WERI-Rb-1 (cell line): Measurements from ENCODE around the gene PIGX.
"Not testable (repeated sequence)": the region's sequence is repeated elsewhere in the genome, so short reads cannot be mapped to it uniquely, and the experiment has no call there.

Experiments
- DNase-seq: peaks from one replicate; pipeline ENCODE4 v3.0.0-alpha.2; 2020
- H3K27ac ChIP-seq: fragments of 250-450 bp; sonication (Bioruptor Pico); 2 replicates; pipeline ENCODE4 v1.5.1; 2020; ENCODE audit warnings: mild to moderate bottlenecking, moderate library complexity
- H3K27me3 ChIP-seq: fragments of 250-450 bp; sonication (Bioruptor Pico); 2 replicates; pipeline ENCODE4 v1.5.1; 2021; ENCODE audit warnings: mild to moderate bottlenecking, low read depth, moderate library complexity; ENCODE audit not compliant: insufficient read depth, severe bottlenecking
- H3K36me3 ChIP-seq: fragments of 250-450 bp; sonication (Bioruptor Pico); 2 replicates; pipeline ENCODE4 v1.5.1; 2020; ENCODE audit warnings: mild to moderate bottlenecking, moderate library complexity
- H3K4me3 ChIP-seq: 2 replicates; pipeline ENCODE4 v1.5.1; 2011; ENCODE audit warnings: low read depth, mild to moderate bottlenecking, control low read depth, low read length
- H3K9me3 ChIP-seq: fragments of 250-450 bp; sonication (Bioruptor Pico); 2 replicates; pipeline ENCODE4 v1.5.1; 2021; ENCODE audit warnings: mild to moderate bottlenecking, moderate library complexity; ENCODE audit not compliant: severe bottlenecking
- CTCF ChIP-seq: IDR thresholded peaks from 2 replicates; pipeline ENCODE4 v1.5.1; 2011; ENCODE audit warnings: low read depth, mild to moderate bottlenecking, control low read depth, inconsistent platforms, low read length

Gene PIGX

GRCh38 chr3:196736670-196737374, 24.6 kb downstream of the PIGX start:
- DNase-seq = no peak
- Histone ChIP-seq H3K27ac (no peak overlapping the region), H3K9me3 (no peaks in the 10 kb centered on the region)

GRCh38 chr3:196737655-196738054, 25.5 kb downstream of the PIGX start:
- H3K9me3 ChIP-seq = no peaks in the 10 kb centered on the region
- no peak overlapping the region for H3K27ac ChIP-seq
- no peak overlapping the region for H3K4me3 ChIP-seq
- no peaks in the 10 kb centered on the region; the same call in 1 of the 2 replicates for H3K36me3 ChIP-seq
- DNase-seq = no peak
- no peak for TF ChIP-seq CTCF
- no peaks in the 10 kb centered on the region for H3K27me3 ChIP-seq

More at GRCh38 chr3:196736670-196737374, 24.6 kb downstream of the PIGX start:
- Histone ChIP-seq H3K36me3 (no peaks in the 10 kb centered on the region; the same call in 1 of the 2 replicates), H3K4me3 (no peak overlapping the region), H3K27me3 (no peaks in the 10 kb centered on the region)
- no peak for TF ChIP-seq CTCF

- H3K9me3 ChIP-seq = no peaks in the 10 kb centered on the region
- no peaks in the 10 kb centered on the region for H3K27me3 ChIP-seq
Observed at GRCh38 chr3:196739671-196740480, 27.7 kb downstream of the PIGX start, which contains the start of gene PAK2. Gene PAK2 (plus strand): TSS chr3:196739857. CDS start chr3:196782647, 42,790 bp downstream.

DNA sequence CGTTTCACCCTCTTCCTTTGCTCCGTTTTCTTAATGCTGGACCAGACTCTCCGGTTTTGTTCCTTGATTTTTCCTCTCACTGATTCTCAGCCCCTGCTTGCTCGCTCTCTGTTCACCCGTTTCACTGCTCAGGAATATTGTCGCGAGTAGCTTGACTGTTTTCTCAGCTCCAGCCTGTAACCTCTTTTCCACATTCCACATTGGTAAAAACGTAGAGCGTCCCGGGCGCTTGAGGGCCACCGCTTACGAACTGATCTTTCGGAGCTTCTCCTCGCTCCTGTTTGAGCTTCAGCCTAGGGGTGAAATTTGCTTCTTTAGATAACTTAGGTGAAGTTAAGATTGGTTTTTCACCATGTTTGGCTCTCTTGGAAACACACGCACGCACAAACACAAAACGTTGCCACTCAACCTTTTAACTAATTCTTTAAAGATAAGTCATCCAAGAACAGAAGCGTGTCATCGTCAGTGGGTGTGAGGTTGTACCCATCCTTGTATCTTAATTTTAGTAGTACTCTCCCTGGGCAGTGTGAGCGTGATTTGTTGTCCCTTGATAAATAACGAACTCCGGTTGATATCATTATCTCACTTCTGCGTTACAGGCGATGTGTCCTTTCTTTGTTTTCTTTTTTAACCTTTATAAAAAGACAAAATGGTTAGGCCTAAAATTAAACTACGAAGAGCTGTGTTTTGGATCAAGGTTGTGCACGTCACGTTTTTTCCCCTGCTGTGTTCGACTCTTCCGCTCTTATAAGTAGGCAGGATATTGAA, 28.5 kb downstream of the PIGX start:
- DNase-seq = peak; percentile 6
- no peak for TF ChIP-seq CTCF

More at GRCh38 chr3:196739671-196740480, 27.7 kb downstream of the PIGX start, which contains the start of gene PAK2:
- Histone ChIP-seq H3K36me3 (no peaks in the 10 kb centered on the region), H3K4me3 (peak within 1 kb of the TSS; percentile 69), H3K27ac (peak within 1 kb of the TSS; percentile 88)
- no peak for TF ChIP-seq CTCF
- peak; percentile 79 for DNase-seq

GRCh38 chr3:196741249-196741889, 29.2 kb downstream of the PIGX start:
- TF ChIP-seq CTCF = no peak
- H3K9me3 ChIP-seq = no peaks in the 10 kb centered on the region
- DNase-seq = no peak
- no peaks in the 10 kb centered on the region for H3K36me3 ChIP-seq
- H3K27me3 ChIP-seq = no peaks in the 10 kb centered on the region
- no peak overlapping the region for H3K27ac ChIP-seq
- H3K4me3 ChIP-seq = peak overlapping the region; percentile 69

More for the DNA sequence above, 28.5 kb downstream of the PIGX start:
- H3K36me3 ChIP-seq = no peaks in the 10 kb centered on the region
- peak overlapping the region; percentile 88 for H3K27ac ChIP-seq
- H3K27me3 ChIP-seq = no peaks in the 10 kb centered on the region
- peak overlapping the region; percentile 69 for H3K4me3 ChIP-seq
- H3K9me3 ChIP-seq = no peaks in the 10 kb centered on the region

DNA sequence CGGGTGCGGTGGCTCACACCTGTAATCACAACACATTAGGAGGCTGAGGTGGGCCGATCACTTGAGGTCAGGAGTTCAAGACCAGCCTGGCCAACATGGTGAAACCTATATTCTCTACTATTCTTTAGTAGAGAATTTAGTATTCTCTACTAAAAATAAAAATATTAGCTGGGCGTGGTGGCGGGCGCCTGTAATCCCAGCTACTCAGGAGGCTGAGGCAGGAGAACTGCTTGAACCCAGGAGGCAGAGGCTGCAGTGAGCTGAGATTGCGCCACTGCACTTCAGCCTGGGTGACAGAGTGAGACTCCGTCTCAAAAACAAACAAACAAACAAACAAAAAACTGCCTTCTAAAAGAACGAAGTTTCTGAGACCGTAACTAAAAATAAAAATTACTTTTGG, 31.4 kb downstream of the PIGX start:
- not testable (repeated sequence) for H3K4me3 ChIP-seq, H3K27me3 ChIP-seq, H3K36me3 ChIP-seq, H3K9me3 ChIP-seq, DNase-seq, H3K27ac ChIP-seq
